Subcutaneous preadipocyte (primary cell): ENCODE results near the gene SLC25A38. TPM values are rescaled to one million over a fixed set of nuclear protein-coding genes. Genes with fewer than 3 reads are reported as not detected.

Experiments used
- small RNA-seq: library from RNA; depleted of rRNA; stranded (forward); fragments of <200 nt; gene quantifications from one replicate; pipeline ENCODE3, GENCODE V24; 2012
- total RNA-seq: library from RNA; depleted of rRNA; stranded (reverse); fragments of >200 nt; gene quantifications from 2 replicates; pipeline ENCODE4 v1.2.3, GENCODE V29; 2012

The SLC25A38 gene, protein sequence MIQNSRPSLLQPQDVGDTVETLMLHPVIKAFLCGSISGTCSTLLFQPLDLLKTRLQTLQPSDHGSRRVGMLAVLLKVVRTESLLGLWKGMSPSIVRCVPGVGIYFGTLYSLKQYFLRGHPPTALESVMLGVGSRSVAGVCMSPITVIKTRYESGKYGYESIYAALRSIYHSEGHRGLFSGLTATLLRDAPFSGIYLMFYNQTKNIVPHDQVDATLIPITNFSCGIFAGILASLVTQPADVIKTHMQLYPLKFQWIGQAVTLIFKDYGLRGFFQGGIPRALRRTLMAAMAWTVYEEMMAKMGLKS
- 16.4 and 18.0 TPM in 2 replicates for total RNA-seq

GRCh38 chr3:39383045-39383880, at the start of gene SLC25A38:
Gene SLC25A38, plus strand, starts transcription at chr3:39383370. Its CDS starts 355 bp downstream, at chr3:39383725.

DNA sequence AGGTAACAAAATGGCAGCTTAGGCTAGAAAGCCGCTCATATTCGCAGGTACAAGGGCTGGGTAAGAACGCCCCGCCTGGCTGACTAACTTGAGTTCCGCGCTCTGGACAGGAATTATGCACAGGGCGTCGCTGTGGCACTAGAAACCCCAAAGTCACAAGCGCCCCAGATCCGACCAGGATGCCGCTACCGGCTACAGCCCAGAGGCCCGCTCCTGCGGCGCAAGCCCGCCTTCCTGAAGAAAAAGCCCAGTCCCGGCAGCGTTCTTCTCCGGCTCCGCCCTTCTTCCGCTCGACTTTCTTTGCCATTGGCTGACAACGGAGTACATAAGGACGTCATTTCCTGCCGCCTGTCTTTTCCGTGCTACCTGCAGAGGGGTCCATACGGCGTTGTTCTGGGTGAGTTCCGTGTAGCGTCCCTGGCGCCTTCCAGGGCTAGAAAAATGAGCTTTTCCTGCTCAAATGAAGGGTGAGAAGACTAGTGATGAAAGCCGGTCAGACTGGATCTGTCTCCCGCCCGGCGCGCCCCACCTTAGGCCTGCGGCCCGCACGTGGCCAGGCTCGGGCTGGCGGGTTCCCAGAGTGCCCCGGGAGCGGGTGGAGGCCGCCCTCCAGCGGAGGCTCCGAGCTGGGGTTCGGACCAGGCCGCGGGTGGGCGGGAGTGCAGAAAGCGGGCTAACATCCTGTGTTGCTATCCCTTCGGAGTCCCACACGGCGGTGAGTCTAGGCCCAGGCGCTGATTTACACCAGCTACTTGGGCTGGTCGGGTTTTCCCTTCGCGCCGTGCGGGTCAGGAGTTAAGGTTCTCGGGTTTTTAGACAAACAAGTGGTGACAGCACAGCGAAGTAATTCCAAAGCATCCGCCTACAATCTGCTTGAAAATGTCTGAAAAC, 23.4 kb downstream of the SLC25A38 start, which contains the start of gene RPSA:
TSS of gene RPSA (plus strand) at position 353 of the 891 bp plus-strand sequence. CDS start 934 bp downstream, outside the sequence.

Small RNAs within 50 kb of the gene (small RNA-seq; reads per million reads assigned to genes)
- gene SNORA6 (not detected), gene SNORA62 (not detected)

Other genes starting within 250 kb of the SLC25A38 start
- gene CSRNP1, start 229.8 kb upstream of the SLC25A38 start, total RNA-seq: 3.3 and 4.9 TPM in 2 replicates
- not detected in 2 replicates for gene XIRP1, start 190.8 kb upstream of the SLC25A38 start, total RNA-seq
- under 0.01 TPM in 1 of 2 replicates, not detected in the other for gene CX3CR1, start 103.3 kb upstream of the SLC25A38 start, total RNA-seq
- gene CCR8, start 53.7 kb upstream of the SLC25A38 start, total RNA-seq: not detected in 2 replicates
- 1,102 and 1,458 TPM in 2 replicates for gene RPSA, start 23.4 kb downstream of the SLC25A38 start, total RNA-seq
- gene MOBP, start 84.3 kb downstream of the SLC25A38 start, total RNA-seq: not detected in 2 replicates